ENCODE results near the gene ADGRL1. TPM values are rescaled to one million over a fixed set of nuclear protein-coding genes. Genes with fewer than 3 reads are reported as not detected.

ADGRL1 gene
- total and polyA plus RNA-seq, 2 of the 8 experiments (the other 6 are each of a cell fraction or from before 2014, with no cell fraction given), result 95.6 to 112 TPM

GRCh38 chr19:14116525-14116917, 89.4 kb downstream of the ADGRL1 start:
- no peak for FAIRE-seq
- no peak overlapping the region for H2AFZ ChIP-seq (ENCODE audit: low read length)
- ChIA-PET CTCF (ENCODE audit: partially characterized antibody) (interaction anchor here (2.4 to 11.3 kb wide), 5 partner anchors 13 to 32 kb away, joined by 9 to 105 read pairs (median 11); partner anchors contain the start of gene C19orf67), POLR2A (ENCODE audit: partially characterized antibody) (interaction anchor here (0.9 kb wide), 1 partner anchor 35 kb away, joined by 3 read pairs; no protein-coding TSS in a partner anchor)
- H2BK15ac ChIP-seq (ENCODE audit: low read length), result no peak overlapping the region
- H2AK5ac ChIP-seq (ENCODE audit: low read depth, low read length), result no peak overlapping the region
- H4K5ac ChIP-seq (ENCODE audit: insufficient read length, low read depth, low read length), result no peak overlapping the region
- H3K79me1 ChIP-seq (ENCODE audit: low read depth, low read length), result no peaks in the 10 kb centered on the region; the same call in 1 of the 2 replicates
- peaks cover 0 to 8% (median 2%) of the 10 kb centered on the region in 4 experiments; a peak in 2 of 8 replicates for H3K36me3 ChIP-seq (ENCODE audit: control insufficient read depth in 2 of 4, insufficient read depth in 4 of 4, low read length in 3 of 4)
- no peak overlapping the region for H3K23ac ChIP-seq (ENCODE audit: insufficient read length)
- no peak overlapping the region for H4K91ac ChIP-seq (replicated peaks; ENCODE audit: insufficient read length, low read length)
- peaks cover 8% of the 10 kb centered on the region for H3K23me2 ChIP-seq (ENCODE audit: low read depth, low read length)
- DNase-seq (ENCODE audit: low read depth in 1 of 2, low spot score in 2 of 2), result no peak
- 62% methylated on average over 6 of the region's 6 CpGs; no CpG with 5 or more reads in 1 of the 2 experiments for WGBS, 2 experiments (ENCODE audit: extremely low coverage in 1 of 2, insufficient coverage in 1 of 2, insufficient read length in 1 of 2, insufficient replicate concordance in 2 of 2, low coverage in 1 of 2, low lambda C conversion rate in 2 of 2, missing lambda C conversion rate in 1 of 2)
- H4K8ac ChIP-seq (ENCODE audit: extremely low read depth, insufficient read depth, low read length), result no peak overlapping the region
- no peak overlapping the region for H2BK5ac ChIP-seq (ENCODE audit: low read depth, low read length)
- no peak overlapping the region for H2BK12ac ChIP-seq (ENCODE audit: low read depth, low read length)
- peaks cover 7 to 14% of the 10 kb centered on the region in 2 experiments for H4K20me1 ChIP-seq (replicated peaks in 1 of 2; ENCODE audit: control insufficient read depth in 1 of 2, insufficient read depth in 2 of 2, low read length in 2 of 2)
- no peak overlapping the region for H3K9ac ChIP-seq (replicated peaks in 1 of 4; ENCODE audit: extremely low read depth in 1 of 4, low read depth in 3 of 4, low read length in 3 of 4)
- H2BK120ac ChIP-seq (replicated peaks; ENCODE audit: low read depth, low read length), result no peak overlapping the region
- peak overlapping the region; percentile 66 to 89 for H3K4me2 ChIP-seq (ENCODE audit: insufficient read depth in 1 of 2, low read depth in 2 of 2, low read length in 2 of 2)
- H2BK20ac ChIP-seq (ENCODE audit: low read length), result no peak overlapping the region
- H3K18ac ChIP-seq (ENCODE audit: extremely low read depth, low read length), result no peak overlapping the region
- H3K27ac ChIP-seq (ENCODE audit: low read depth, low read length), result no peak overlapping the region
- H3K14ac ChIP-seq (ENCODE audit: insufficient read length), result no peak overlapping the region
- 0 out of 4 replicates have a peak, but pooled peaks cover 0 to 3% of the 10 kb centered on the region in 2 experiments for H3K79me2 ChIP-seq (ENCODE audit: control insufficient read depth in 1 of 2, insufficient read depth in 2 of 2, low read length in 2 of 2)
- peak overlapping the region; percentile 22 to 85 (median 55); a peak in 5 of 8 replicates for H3K4me3 ChIP-seq (ENCODE audit: extremely low read depth in 1 of 4, insufficient read depth in 2 of 4, low read depth in 3 of 4, low read length in 4 of 4)
- H3K56ac ChIP-seq (replicated peaks; ENCODE audit: insufficient read length, low read depth, low read length), result no peak overlapping the region
- no peaks in the 10 kb centered on the region; a peak in 2 of 7 replicates for H3K27me3 ChIP-seq (replicated peaks in 1 of 4; ENCODE audit: control insufficient read depth in 3 of 4, extremely low read depth in 1 of 4, insufficient read depth in 3 of 4, low read length in 3 of 4)
- no peaks in the 10 kb centered on the region for H3K9me3 ChIP-seq (ENCODE audit: insufficient read depth in 2 of 2, low read depth in 1 of 2, low read length in 1 of 2)
- peaks cover 11 to 35% (median 21%) of the 10 kb centered on the region in 4 experiments for H3K4me1 ChIP-seq (replicated peaks in 1 of 4; ENCODE audit: control insufficient read depth in 3 of 4, insufficient read depth in 4 of 4, low read length in 3 of 4)
- no peak for TF ChIP-seq CBX8 (IDR thresholded peaks at IDR 0.05; ENCODE audit: borderline replicate concordance, low read depth, low read length)
- TF ChIP-seq KDM5A (IDR thresholded peaks at IDR 0.05; ENCODE audit: low read length), result no peak
- TF ChIP-seq RFX5 (IDR thresholded peaks at IDR 0.05; ENCODE audit: borderline replicate concordance, low read depth, low read length), result no peak
- no peak for TF ChIP-seq CTBP2 (IDR thresholded peaks at IDR 0.05; ENCODE audit: borderline replicate concordance, insufficient read depth, insufficient read length, low read length)
- no peak for TF ChIP-seq E2F6 (IDR thresholded peaks at IDR 0.05)
- no peak for TF ChIP-seq SP4 (IDR thresholded peaks at IDR 0.05; ENCODE audit: low read length)
- no peak for TF ChIP-seq TAF7 (optimal IDR thresholded peaks at IDR 0.05; ENCODE audit: borderline replicate concordance, low read depth, low read length)
- TF ChIP-seq YY1 (IDR thresholded peaks at IDR 0.05; ENCODE audit: low read depth, low read length), result no peak
- TF ChIP-seq EZH2 (IDR thresholded peaks at IDR 0.05; ENCODE audit: low read depth, low read length, severe bottlenecking), result no peak
- H3K4ac ChIP-seq (replicated peaks; ENCODE audit: insufficient read length, low read depth, low read length), result no peak overlapping the region
